Neural cell (in vitro differentiated cells): ENCODE measurements around the gene P3H2. TPM values are rescaled to one million over a fixed set of nuclear protein-coding genes. Genes with fewer than 3 reads are reported as not detected.

Experiments
- H2AFZ ChIP-seq: fragments of 200-600, 300-800 bp; sonication (generic), shearing (Covaris generic); 2 replicates; pipeline ENCODE4 v1.6.0; 2014; ENCODE audit warnings: low read depth, mild to moderate bottlenecking, antibody characterized with exemption, low read length, moderate library complexity
- H3F3A ChIP-seq: fragments of 200-600 bp; shearing (Covaris generic); 2 replicates; pipeline ENCODE4 v1.6.1; 2016; ENCODE audit warnings: mild to moderate bottlenecking, moderate library complexity, mixed read lengths, antibody characterized with exemption, low read length; ENCODE audit not compliant: insufficient read depth, poor library complexity, severe bottlenecking
- H3K27ac ChIP-seq: fragments of 200-600, 300-800 bp; sonication (generic), shearing (Covaris generic); 2 replicates; pipeline ENCODE4 v1.5.1; 2014; ENCODE audit warnings: mild to moderate bottlenecking, low read length, moderate library complexity
- H3K27me3 ChIP-seq: fragments of 300-800, 200-600 bp; sonication (generic), shearing (Covaris generic); 2 replicates; pipeline ENCODE4 v1.6.0; 2014; ENCODE audit warnings: mild to moderate bottlenecking, low read depth, low read length, moderate library complexity; ENCODE audit not compliant: insufficient read depth
- H3K36me3 ChIP-seq: fragments of 300-800, 200-600 bp; sonication (generic), shearing (Covaris generic); 2 replicates; pipeline ENCODE4 v1.5.1; 2014; ENCODE audit warnings: mild to moderate bottlenecking, antibody characterized with exemption, low read length, moderate library complexity; ENCODE audit not compliant: insufficient read depth
- H3K4me2 ChIP-seq: fragments of 300-800, 200-600 bp; sonication (generic), shearing (Covaris generic); 2 replicates; pipeline ENCODE4 v1.6.0; 2014; ENCODE audit warnings: mild to moderate bottlenecking, low read length
- H3K4me3 ChIP-seq: fragments of 300-800, 200-600 bp; sonication (generic), shearing (Covaris generic); 2 replicates; pipeline ENCODE4 v1.5.1; 2014; ENCODE audit warnings: mild to moderate bottlenecking, low read length, moderate library complexity
- H3K79me2 ChIP-seq: fragments of 200-600 bp; shearing (Covaris generic); replicated peaks from 2 replicates; pipeline ENCODE4 v1.6.0; 2014; ENCODE audit warnings: mild to moderate bottlenecking, low read length, moderate library complexity; ENCODE audit not compliant: insufficient read depth
- H3K9ac ChIP-seq: fragments of 300-800, 200-600 bp; sonication (generic), shearing (Covaris generic); 2 replicates; pipeline ENCODE4 v1.6.1; 2016; ENCODE audit warnings: mild to moderate bottlenecking, low read length, mixed read lengths
- H3K9me2 ChIP-seq: fragments of 200-600 bp; shearing (Covaris generic); 2 replicates; pipeline ENCODE4 v1.6.1; 2016; ENCODE audit warnings: mild to moderate bottlenecking, low read length, mixed read lengths; ENCODE audit not compliant: insufficient read depth
- H3K9me3 ChIP-seq: fragments of 200-600, 300-800 bp; sonication (generic), shearing (Covaris generic); 2 replicates; pipeline ENCODE4 v1.6.1; 2016; ENCODE audit warnings: mild to moderate bottlenecking, mixed run types, low read length, moderate library complexity, mixed read lengths
- H4K20me1 ChIP-seq: fragments of 200-600 bp; shearing (Covaris generic); 2 replicates; pipeline ENCODE4 v1.6.1; 2016; ENCODE audit warnings: mild to moderate bottlenecking, mixed run types; ENCODE audit not compliant: insufficient read depth
- CTCF ChIP-seq: fragments of 450-650 bp; IDR thresholded peaks from 2 replicates; pipeline ENCODE4 v1.5.1; 2014; ENCODE audit warnings: antibody characterized with exemption, mild to moderate bottlenecking, moderate library complexity; ENCODE audit not compliant: poor library complexity, severe bottlenecking
- EP300 ChIP-seq: fragments of 450-650 bp; conservative IDR thresholded peaks from 2 replicates; pipeline ENCODE4 v1.6.1; 2014; ENCODE audit warnings: antibody characterized with exemption, mild to moderate bottlenecking, moderate library complexity; ENCODE audit not compliant: poor library complexity, severe bottlenecking
- EZH2 ChIP-seq: fragments of 200-600, 300-800 bp; shearing (Covaris generic), sonication (generic); IDR thresholded peaks from 2 replicates; pipeline ENCODE4 v1.6.1; 2014; ENCODE audit warnings: antibody characterized with exemption, low read length, borderline replicate concordance, mild to moderate bottlenecking; ENCODE audit not compliant: insufficient read depth, poor library complexity, severe bottlenecking
- MXI1 ChIP-seq: fragments of 450-650 bp; conservative IDR thresholded peaks from 2 replicates; pipeline ENCODE4 v1.6.1; 2014; ENCODE audit warnings: antibody characterized with exemption, mild to moderate bottlenecking; ENCODE audit not compliant: poor library complexity, severe bottlenecking
- POLR2AphosphoS5 ChIP-seq: IDR thresholded peaks from 2 replicates; pipeline ENCODE4 v1.6.1; 2012
- RAD21 ChIP-seq: fragments of 450-650 bp; conservative IDR thresholded peaks from 2 replicates; pipeline ENCODE4 v1.6.1; 2014; ENCODE audit warnings: antibody characterized with exemption, mild to moderate bottlenecking, moderate library complexity
- REST ChIP-seq: IDR thresholded peaks from 2 replicates; pipeline ENCODE4 v1.6.1; 2012; ENCODE audit warnings: borderline replicate concordance
- SMC3 ChIP-seq: fragments of 450-650 bp; conservative IDR thresholded peaks from 2 replicates; pipeline ENCODE4 v1.6.1; 2014; ENCODE audit warnings: antibody characterized with exemption, mild to moderate bottlenecking, moderate library complexity; ENCODE audit not compliant: poor library complexity
- TAF1 ChIP-seq: IDR thresholded peaks from 2 replicates; pipeline ENCODE4 v1.6.1; 2012; ENCODE audit warnings: low read depth
- polyA plus RNA-seq: library from polyadenylated mRNA; depleted of rRNA; stranded (reverse); fragments of >200 nt; gene quantifications from 2 replicates; pipeline ENCODE4 v1.2.3, GENCODE V29; 2014

The P3H2 gene
- polyA plus RNA-seq, 1 donor from 2014 or later: 0.68 TPM

DNA sequence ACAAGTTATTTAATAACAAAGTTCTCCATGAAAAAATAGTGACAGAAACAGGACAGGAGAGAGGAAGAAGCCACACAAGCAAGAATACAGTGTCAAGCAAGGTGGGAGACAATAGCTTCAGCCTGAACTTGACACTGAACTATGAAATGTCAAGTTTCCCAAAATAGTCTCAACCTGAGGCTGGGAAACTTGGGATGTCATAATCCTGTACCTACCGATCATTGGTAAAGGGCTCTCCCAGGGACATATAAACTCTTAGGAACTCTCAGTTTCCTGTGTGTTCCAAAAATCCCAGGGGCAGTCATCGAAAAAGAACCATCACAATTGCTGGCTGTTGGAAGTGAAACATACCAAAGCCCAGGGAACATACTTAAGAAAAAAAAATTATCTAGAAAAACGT, 211.6 kb downstream of the P3H2 start:
- H3K79me2 ChIP-seq: no peaks in the 10 kb centered on the region
- H3K9me3 ChIP-seq: no peaks in the 10 kb centered on the region
- no peak overlapping the region for H3K9ac ChIP-seq
- no peak overlapping the region for H3K4me3 ChIP-seq
- H4K20me1 ChIP-seq: no peaks in the 10 kb centered on the region
- H3F3A ChIP-seq: no peaks in the 10 kb centered on the region
- H3K27ac ChIP-seq: no peak overlapping the region
- H3K36me3 ChIP-seq: no peaks in the 10 kb centered on the region
- H3K9me2 ChIP-seq: no peaks in the 10 kb centered on the region
- H3K27me3 ChIP-seq: no peaks in the 10 kb centered on the region
- TF ChIP-seq CTCF: no peak
- no peak for TF ChIP-seq POLR2AphosphoS5
- no peak for TF ChIP-seq TAF1
- no peak for TF ChIP-seq REST
- no peak for TF ChIP-seq RAD21
- TF ChIP-seq EP300: no peak
- TF ChIP-seq MXI1: no peak
- no peak for TF ChIP-seq SMC3
- TF ChIP-seq EZH2: no peak
- H3K4me2 ChIP-seq: no peak overlapping the region
- H2AFZ ChIP-seq: no peak overlapping the region

- Histone ChIP-seq H3K4me3 (no peak overlapping the region), H3K36me3 (no peaks in the 10 kb centered on the region), H3K9me2 (no peaks in the 10 kb centered on the region), H3K9me3 (no peaks in the 10 kb centered on the region), H3K4me2 (no peak overlapping the region), H3K27me3 (no peaks in the 10 kb centered on the region), H3K79me2 (no peaks in the 10 kb centered on the region), H4K20me1 (no peaks in the 10 kb centered on the region), H2AFZ (no peak overlapping the region), H3K9ac (no peak overlapping the region), H3F3A (no peaks in the 10 kb centered on the region), H3K27ac (no peak overlapping the region)
- TF ChIP-seq REST: no peak
- no peak for TF ChIP-seq MXI1
- TF ChIP-seq CTCF: no peak
These were observed 212.1 kb downstream of the P3H2 start for GRCh38 chr3:189908646-189909045.
